HG03460 (cell line): ENCODE measurements around the gene ADA.

Experiments
- ATAC-seq: cut with Tn5 transposase; IDR thresholded peaks from one replicate; pipeline ENCODE4 v1.9.1; 2021; ENCODE audit not compliant: unreplicated experiment

ADA gene

GRCh38 chr20:44646023-44646640 lies 5.4 kb downstream of the ADA start:
- peak; percentile 31 for ATAC-seq

GRCh38 chr20:44644667-44645131 lies 6.8 kb downstream of the ADA start:
- no peak for ATAC-seq

DNA sequence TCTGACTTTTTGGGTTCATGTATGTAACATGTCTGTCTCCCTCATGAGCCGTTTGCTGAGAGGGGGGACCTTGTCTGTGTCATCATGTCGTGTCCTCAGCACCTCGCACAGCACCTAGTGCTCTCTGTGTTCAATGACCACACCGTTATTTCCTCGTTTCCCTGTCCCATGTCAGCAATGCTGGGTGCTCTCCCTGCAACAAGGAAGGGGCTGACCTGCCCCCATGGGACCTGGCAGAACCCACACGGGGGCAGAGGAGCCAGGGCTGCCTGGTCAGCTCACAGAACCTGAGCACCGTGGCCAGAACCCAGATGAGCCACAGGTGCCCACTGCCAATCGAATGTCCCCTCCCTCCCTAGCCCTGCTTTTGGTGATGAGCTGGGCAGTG lies 7.3 kb downstream of the ADA start:
- no peak for ATAC-seq

DNA sequence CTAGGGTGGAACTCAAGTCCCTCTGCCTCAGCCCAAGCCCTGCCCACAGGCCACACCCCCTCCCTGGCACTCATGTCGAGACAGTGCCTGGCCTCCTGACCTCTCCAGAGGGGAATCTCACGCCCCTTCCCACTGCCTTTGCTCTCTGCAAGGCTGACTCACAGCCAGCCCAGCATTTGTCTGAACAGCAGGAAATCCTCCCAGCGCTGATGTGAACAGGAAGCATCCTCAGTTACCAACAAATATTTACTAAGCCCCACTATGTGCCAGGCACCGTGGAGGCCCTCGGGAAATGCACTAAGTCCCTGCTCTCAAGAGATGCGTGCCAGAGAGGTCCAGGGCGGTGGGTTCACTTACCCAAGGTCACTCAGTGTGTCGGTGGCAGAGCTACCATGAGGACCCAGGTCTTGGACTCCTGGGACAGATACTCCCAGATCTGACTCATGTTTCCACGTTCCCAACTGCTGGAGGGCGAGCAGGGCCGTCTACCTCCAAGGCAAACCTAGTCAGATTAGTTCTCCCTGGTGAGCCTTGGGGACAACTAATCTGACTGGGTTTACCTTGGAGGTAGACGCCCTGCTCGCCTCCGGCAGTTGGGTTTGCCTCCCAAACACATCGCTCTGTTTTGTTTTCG lies 7.8 kb downstream of the ADA start:
- ATAC-seq, result no peak

GRCh38 chr20:44643154-44643519 lies 8.4 kb downstream of the ADA start:
- no peak for ATAC-seq

DNA sequence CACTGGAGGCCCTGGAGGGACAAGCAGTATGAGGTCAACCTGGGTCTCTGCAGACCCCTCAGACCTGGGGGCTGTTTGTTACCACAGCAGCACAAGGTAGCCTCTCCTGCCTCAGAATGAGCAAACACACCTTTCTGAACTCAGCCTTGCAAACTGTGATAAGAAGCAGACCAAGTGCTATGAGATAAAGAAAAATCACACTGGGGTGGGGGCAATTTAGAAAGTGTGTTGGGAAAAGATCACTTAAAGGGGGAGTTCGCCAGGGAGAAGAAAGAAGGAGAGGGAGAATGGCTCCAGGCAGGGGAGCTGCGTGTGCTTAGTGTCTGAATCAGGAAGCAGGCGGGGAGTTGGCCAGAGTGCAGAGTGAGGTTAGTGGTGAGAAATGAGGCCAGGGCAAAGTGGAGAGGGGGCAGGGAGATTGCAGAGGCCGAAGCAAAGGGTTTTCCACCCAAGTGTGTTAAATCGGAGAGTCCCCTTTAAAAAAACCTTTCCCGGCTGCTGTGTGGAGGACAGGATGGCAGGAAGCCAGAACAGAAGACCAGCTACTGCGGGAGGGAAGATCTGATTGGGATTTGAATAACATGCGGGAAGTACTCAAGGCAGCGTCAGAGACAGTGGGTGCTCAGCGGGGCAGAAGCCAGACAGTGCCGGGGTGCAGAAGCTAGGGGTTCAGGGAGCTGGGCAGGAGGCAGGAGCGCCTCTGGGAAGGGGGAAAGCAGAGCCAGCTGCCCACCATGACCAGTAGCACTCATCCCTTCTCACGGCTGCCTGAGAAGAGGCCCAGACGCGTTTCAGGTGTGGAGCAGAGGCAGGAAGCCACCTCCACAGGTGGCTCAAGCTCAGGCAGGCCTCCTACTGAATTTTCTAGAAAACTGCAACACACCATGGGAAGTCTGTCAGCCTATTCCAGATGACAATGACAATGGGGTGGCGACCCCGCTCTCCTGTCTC lies 9.0 kb downstream of the ADA start:
- ATAC-seq, result no peak

- no peak for ATAC-seq
Measured at GRCh38 chr20:44641325-44641724, 10.2 kb downstream of the ADA start.

DNA sequence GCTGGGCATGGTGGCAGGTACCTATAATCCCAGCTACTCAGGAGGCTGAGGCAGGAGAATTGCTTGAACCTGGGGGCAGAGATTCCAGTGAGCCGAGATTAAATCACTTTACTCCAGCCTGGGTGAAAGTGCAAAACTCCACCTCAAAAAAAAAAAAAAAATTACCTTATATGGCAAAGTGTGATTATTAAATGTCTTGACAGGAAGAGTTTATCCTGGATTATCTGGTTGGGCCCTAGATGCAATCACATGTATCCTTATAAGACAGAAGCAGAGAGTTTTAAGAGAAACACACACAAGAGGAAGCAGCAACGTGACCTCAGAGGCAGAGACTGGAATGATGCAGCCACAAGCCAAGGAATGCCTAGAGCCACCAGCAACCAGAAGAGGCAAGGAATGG lies 11.0 kb downstream of the ADA start:
- ATAC-seq, result no peak

DNA sequence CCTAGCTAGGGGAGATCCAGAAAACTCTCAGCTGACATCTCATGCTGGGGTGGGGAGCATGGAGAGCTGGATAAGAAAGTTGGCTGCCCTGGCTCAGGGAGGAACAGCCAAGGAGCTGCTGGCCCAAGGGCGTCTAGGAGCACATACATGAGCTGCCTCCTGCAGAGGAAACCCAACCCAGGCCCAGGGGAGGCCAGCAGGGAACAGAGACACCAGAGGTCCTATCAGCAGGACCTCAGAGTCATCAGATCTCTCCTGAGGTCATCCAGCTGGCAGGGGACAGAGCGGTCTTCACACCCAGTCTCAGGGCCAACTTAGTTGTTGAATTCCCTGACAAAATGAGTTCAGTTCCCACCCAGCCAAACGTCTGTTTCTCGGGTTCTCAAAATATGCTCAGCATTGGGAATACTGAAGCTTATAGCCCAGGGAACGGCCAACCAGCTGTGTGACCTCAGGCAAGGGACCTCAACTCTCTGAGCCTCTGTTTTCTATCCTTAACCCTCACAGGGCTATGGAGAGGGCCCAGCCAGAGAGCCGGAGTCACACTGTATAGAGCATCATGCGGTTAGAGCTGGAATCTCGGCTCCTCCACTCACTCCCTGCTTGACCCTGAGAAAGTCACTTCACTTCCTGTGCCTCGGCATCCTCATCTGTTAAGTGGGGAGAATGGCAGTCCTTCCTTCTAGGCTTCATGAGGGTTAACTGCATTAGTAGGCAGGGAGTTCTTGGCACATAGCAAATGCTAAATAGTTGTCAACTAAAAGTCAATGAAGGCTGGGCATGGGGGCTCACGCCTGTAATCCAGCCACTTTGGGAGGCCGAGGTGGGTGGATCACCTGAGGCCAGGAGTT lies 13.8 kb downstream of the ADA start:
- ATAC-seq, result no peak

DNA sequence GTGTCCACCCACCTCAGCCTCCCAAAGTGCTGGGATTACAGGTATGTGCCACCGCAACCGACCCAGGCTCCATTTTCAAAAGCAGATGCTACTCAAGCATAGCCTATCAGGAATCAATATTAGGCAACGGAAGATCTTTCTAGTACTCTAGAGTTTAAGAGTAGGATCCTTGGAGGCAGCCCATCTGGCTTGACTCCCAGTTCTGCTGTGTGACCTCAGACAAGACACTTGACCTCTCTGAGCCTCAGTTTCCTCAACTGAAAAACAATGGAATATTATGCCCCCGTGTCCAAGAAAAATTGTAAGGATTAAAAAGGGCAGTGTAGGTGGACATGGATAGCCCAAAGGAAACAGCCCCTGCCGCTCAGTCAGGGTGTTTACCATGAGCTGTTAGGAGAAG lies 14.5 kb downstream of the ADA start:
- ATAC-seq, result no peak

GRCh38 chr20:44635877-44636276 lies 15.6 kb downstream of the ADA start:
- no peak for ATAC-seq

DNA sequence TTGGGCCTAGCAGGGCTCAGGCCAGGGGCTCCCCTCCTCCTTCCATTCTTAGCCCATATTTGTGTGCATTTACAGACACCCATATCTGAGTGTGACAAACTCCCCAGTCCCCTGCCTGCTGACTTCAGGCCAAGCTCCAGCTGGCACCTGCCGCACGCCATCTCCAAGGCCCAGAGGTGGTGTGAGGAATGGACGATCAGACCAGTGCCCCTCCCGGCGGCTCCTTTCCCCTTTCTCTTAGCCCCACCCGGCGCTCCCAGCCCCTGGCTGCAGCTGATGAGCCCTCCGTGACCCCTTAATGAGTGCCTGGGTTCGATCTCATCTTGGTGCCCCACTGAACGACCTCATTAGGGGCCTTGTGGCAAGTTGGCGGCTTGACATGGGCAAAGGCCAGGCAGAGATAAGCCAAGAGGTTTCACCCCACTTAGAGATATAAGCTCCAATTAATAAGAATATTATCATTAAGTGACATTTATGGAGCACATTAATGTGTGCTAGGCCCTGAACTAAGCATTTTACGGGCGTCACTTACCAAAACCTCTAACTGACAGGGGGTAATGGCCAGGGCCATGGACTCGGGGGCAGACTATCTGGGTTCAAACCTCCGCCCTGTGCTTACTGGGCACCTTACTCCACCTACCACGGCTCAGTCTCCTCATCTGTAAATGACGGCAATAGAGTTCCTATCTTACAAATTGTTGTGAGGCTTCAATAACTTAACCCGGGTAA lies 17.5 kb downstream of the ADA start:
- no peak for ATAC-seq

DNA sequence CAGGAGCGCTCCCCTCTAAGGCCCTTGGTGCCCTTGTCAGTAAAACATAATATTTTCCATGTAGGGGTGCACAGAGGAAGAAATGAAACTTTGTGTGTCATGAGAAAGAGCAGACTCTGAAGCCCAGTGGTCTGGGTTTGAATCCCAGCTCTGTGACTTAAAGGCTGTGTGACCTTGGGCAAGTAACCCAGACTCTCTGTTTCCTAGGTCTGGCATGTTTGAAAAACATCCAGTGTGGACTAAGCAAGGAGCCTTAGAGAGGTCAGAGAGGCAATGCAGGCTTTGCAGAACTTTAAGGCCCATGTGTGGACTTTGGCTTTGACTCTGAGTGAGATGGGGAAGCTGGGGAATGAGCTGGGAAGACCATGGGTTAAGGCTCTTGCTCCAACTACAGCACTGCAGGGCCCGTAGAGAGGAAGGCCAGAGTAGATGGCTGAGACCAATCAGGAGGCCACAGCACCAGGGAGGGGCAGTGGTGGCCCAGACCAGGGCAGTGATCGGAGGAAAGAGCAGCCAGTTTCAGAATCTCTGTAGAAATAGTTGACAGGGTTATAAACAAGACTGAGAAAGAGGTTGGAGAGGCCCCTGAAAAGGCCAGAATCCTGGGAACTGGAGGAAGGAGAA lies 18.2 kb downstream of the ADA start:
- no peak for ATAC-seq

DNA sequence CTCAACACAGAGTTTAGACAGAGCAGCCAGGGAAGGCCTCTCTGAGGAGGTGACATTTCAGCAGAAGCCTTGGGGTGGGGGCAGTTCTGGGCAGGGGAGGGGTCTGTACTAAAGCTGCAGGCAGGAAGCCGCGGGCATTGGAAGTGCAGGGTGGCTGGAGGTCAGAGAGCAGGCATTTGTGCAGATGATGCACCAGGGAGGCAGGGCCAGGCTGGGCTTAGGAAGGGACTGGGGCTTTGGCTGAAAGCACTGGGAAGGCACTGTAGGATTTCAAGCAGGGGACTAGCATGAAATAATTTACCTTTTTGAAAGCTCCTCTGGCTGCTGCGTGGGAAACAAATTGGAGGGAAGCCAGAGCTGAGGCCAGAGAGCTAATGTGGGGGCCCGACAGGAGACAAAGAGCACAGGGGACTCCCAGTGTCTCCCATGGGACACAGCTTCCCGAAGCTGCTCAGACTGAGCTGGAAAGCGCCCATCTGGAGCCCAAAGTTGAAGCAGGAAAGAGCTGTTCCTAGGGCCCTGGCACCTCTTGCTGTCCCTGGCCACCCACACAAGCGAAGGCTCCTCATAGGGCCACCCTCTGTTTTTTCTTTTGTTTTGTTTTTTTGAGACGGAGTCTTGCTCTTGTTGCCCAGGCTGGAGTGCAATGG lies 19.3 kb downstream of the ADA start:
- no peak for ATAC-seq

- ATAC-seq, result no peak
Measured at GRCh38 chr20:44630297-44630696, 21.2 kb downstream of the ADA start.

DNA sequence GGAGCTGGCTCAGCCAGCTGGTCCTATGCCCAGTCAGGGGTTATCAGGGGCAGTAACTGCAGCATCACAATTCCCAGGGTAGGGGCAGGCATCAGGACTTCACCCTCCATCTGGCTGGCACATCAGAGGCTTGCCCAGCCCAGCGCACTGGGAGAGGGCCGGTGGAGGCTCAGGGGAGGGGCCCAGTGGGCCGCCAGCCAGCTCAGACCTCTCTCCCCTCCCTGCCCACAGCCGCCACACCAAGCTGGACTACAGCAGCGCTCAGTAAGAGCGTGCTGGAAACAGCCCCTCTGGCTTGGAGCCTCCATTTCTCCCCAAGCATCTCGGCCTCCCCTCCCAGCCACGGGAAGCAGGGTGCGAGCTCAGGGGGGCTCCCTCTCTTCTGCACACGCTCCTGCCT lies 22.0 kb downstream of the ADA start:
- ATAC-seq, result no peak

GRCh38 chr20:44629017-44629385 lies 22.5 kb downstream of the ADA start:
- ATAC-seq, result no peak

GRCh38 chr20:44627364-44628010 lies 24.0 kb downstream of the ADA start:
- no peak for ATAC-seq

DNA sequence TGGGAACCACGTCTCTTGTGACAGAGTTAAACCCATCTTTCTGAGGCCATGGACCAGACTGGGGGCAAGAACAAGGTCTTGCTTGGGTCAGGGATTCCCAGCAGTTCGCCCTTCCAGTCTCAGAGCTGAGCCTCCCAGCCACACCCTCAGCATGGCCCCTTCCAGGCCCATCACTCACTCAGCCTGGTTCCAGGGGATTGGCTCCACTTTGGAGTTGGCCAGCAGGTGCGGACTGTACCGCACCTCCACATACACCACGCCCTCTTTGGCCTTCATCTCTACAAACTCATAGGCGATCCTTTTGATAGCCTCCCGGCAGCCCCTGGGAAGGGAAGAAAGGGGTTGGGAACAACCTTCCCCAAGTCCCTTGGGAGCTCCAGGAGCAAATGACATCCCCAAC lies 25.2 kb downstream of the ADA start:
- no peak for ATAC-seq
